ENCODE data around the gene FAM131C.
"Not testable (repeated sequence)": the region's sequence is repeated elsewhere in the genome, so short reads cannot be mapped to it uniquely, and the experiment has no call there.

FAM131C gene

GRCh38 chr1:16043950-16044349 lies 29.5 kb downstream of the FAM131C start:
- Histone ChIP-seq H3K27ac (ENCODE audit: low read length) (no peak overlapping the region), H3K27me3 (ENCODE audit: low read depth, low read length) (no peaks in the 10 kb centered on the region; the same call in 1 of the 2 replicates), H3K36me3 (replicated peaks; ENCODE audit: low read depth, low read length) (no peaks in the 10 kb centered on the region), H3K9me3 (ENCODE audit: insufficient read depth, low read length) (no peaks in the 10 kb centered on the region), H3K4me3 (ENCODE audit: low read length) (no peak overlapping the region), H3K4me1 (ENCODE audit: low read length) (no peaks in the 10 kb centered on the region), H3K4me2 (ENCODE audit: low read length) (no peak overlapping the region), H2AFZ (ENCODE audit: low read depth, low read length) (no peak overlapping the region), H3K9ac (ENCODE audit: low read length) (no peak overlapping the region), H4K20me1 (ENCODE audit: insufficient read depth, low read length) (no peaks in the 10 kb centered on the region), H3K79me2 (ENCODE audit: low read length) (no peaks in the 10 kb centered on the region)
- no peak for TF ChIP-seq EZH2phosphoT487 (IDR thresholded peaks at IDR 0.05; ENCODE audit: low read depth)
- TF ChIP-seq, protein P1, sequence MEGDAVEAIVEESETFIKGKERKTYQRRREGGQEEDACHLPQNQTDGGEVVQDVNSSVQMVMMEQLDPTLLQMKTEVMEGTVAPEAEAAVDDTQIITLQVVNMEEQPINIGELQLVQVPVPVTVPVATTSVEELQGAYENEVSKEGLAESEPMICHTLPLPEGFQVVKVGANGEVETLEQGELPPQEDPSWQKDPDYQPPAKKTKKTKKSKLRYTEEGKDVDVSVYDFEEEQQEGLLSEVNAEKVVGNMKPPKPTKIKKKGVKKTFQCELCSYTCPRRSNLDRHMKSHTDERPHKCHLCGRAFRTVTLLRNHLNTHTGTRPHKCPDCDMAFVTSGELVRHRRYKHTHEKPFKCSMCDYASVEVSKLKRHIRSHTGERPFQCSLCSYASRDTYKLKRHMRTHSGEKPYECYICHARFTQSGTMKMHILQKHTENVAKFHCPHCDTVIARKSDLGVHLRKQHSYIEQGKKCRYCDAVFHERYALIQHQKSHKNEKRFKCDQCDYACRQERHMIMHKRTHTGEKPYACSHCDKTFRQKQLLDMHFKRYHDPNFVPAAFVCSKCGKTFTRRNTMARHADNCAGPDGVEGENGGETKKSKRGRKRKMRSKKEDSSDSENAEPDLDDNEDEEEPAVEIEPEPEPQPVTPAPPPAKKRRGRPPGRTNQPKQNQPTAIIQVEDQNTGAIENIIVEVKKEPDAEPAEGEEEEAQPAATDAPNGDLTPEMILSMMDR (IDR thresholded peaks at IDR 0.05; ENCODE audit: low read depth, low read length): no peak

GRCh38 chr1:16043521-16043920 lies 29.9 kb downstream of the FAM131C start, which contains the start of gene CLCNKB:
Gene CLCNKB, plus strand, starts transcription at chr1:16043782. Its CDS starts 711 bp downstream, at chr1:16044493.
- H2AFZ ChIP-seq (ENCODE audit: low read depth, low read length): no peak within 1 kb of the TSS
- H3K27ac ChIP-seq (ENCODE audit: low read length): no peak within 1 kb of the TSS
- no peak within 1 kb of the TSS for H3K4me2 ChIP-seq (ENCODE audit: low read length)
- TF ChIP-seq, protein P1 (IDR thresholded peaks at IDR 0.05; ENCODE audit: low read depth, low read length): no peak
- TF ChIP-seq EZH2phosphoT487 (IDR thresholded peaks at IDR 0.05; ENCODE audit: low read depth): no peak
- H4K20me1 ChIP-seq (ENCODE audit: insufficient read depth, low read length): no peaks in the 10 kb centered on the region
- H3K27me3 ChIP-seq (ENCODE audit: low read depth, low read length): no peaks in the 10 kb centered on the region; the same call in 1 of the 2 replicates
- H3K4me1 ChIP-seq (ENCODE audit: low read length): no peaks in the 10 kb centered on the region
- no peaks in the 10 kb centered on the region for H3K9me3 ChIP-seq (ENCODE audit: insufficient read depth, low read length)
- no peaks in the 10 kb centered on the region for H3K36me3 ChIP-seq (replicated peaks; ENCODE audit: low read depth, low read length)
- H3K4me3 ChIP-seq (ENCODE audit: low read length): no peak within 1 kb of the TSS
- no peak within 1 kb of the TSS for H3K9ac ChIP-seq (ENCODE audit: low read length)
- H3K79me2 ChIP-seq (ENCODE audit: low read length): no peaks in the 10 kb centered on the region

DNA sequence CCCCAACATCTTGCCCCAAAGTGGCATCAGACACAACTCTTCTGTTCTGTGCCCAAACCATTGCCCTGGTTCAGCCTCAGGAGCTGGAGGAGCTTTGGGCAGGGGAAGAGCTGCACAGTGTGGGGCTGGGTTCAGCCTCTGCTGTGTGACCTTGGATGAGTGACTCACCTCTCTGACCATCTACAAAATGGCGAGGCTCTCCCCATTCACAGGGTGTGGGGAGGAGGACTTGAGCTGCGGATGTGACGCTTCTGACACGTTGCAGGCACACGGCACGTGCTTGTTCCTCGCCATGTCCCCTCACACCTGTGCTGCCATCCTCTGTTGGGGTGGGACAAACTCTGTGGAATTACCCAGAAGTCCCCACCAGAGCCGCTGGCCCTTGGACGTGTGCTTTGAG lies 30.8 kb downstream of the FAM131C start:
- H3K36me3 ChIP-seq (replicated peaks; ENCODE audit: low read depth, low read length); H3K79me2 ChIP-seq (ENCODE audit: low read length); H4K20me1 ChIP-seq (ENCODE audit: insufficient read depth, low read length); H3K4me3 ChIP-seq (ENCODE audit: low read length); H3K9me3 ChIP-seq (ENCODE audit: insufficient read depth, low read length); H3K27me3 ChIP-seq (ENCODE audit: low read depth, low read length); H3K4me1 ChIP-seq (ENCODE audit: low read length); H3K4me2 ChIP-seq (ENCODE audit: low read length); H3K9ac ChIP-seq (ENCODE audit: low read length); H2AFZ ChIP-seq (ENCODE audit: low read depth, low read length); H3K27ac ChIP-seq (ENCODE audit: low read length): not testable (repeated sequence)

- Histone ChIP-seq H3K27me3 (ENCODE audit: low read depth, low read length) (no peaks in the 10 kb centered on the region; the same call in 1 of the 2 replicates), H3K79me2 (ENCODE audit: low read length) (no peaks in the 10 kb centered on the region), H3K27ac (ENCODE audit: low read length) (no peak overlapping the region), H3K36me3 (replicated peaks; ENCODE audit: low read depth, low read length) (no peaks in the 10 kb centered on the region), H3K9me3 (ENCODE audit: insufficient read depth, low read length) (no peaks in the 10 kb centered on the region), H2AFZ (ENCODE audit: low read depth, low read length) (no peak overlapping the region), H4K20me1 (ENCODE audit: insufficient read depth, low read length) (no peaks in the 10 kb centered on the region), H3K4me1 (ENCODE audit: low read length) (no peaks in the 10 kb centered on the region), H3K4me2 (ENCODE audit: low read length) (no peak overlapping the region), H3K9ac (ENCODE audit: low read length) (no peak overlapping the region), H3K4me3 (ENCODE audit: low read length) (no peak overlapping the region)
- no peak for TF ChIP-seq EZH2phosphoT487 (IDR thresholded peaks at IDR 0.05; ENCODE audit: low read depth)
- TF ChIP-seq, protein P1 (IDR thresholded peaks at IDR 0.05; ENCODE audit: low read depth, low read length): peak; percentile 33
These were observed 31.4 kb downstream of the FAM131C start for GRCh38 chr1:16042096-16042495.

- H3K4me2 ChIP-seq (ENCODE audit: low read length): no peak overlapping the region
- no peaks in the 10 kb centered on the region for H3K36me3 ChIP-seq (replicated peaks; ENCODE audit: low read depth, low read length)
- no peaks in the 10 kb centered on the region for H4K20me1 ChIP-seq (ENCODE audit: insufficient read depth, low read length)
- no peaks in the 10 kb centered on the region for H3K4me1 ChIP-seq (ENCODE audit: low read length)
- no peak overlapping the region for H2AFZ ChIP-seq (ENCODE audit: low read depth, low read length)
- no peak overlapping the region for H3K27ac ChIP-seq (ENCODE audit: low read length)
- no peaks in the 10 kb centered on the region for H3K9me3 ChIP-seq (ENCODE audit: insufficient read depth, low read length)
- H3K79me2 ChIP-seq (ENCODE audit: low read length): no peaks in the 10 kb centered on the region
- H3K9ac ChIP-seq (ENCODE audit: low read length): no peak overlapping the region
- no peaks in the 10 kb centered on the region; the same call in 1 of the 2 replicates for H3K27me3 ChIP-seq (ENCODE audit: low read depth, low read length)
- TF ChIP-seq EZH2phosphoT487 (IDR thresholded peaks at IDR 0.05; ENCODE audit: low read depth): no peak
- TF ChIP-seq, protein P1 (IDR thresholded peaks at IDR 0.05; ENCODE audit: low read depth, low read length): no peak
- H3K4me3 ChIP-seq (ENCODE audit: low read length): no peak overlapping the region
These were observed 32.3 kb downstream of the FAM131C start for GRCh38 chr1:16041200-16041599.

DNA sequence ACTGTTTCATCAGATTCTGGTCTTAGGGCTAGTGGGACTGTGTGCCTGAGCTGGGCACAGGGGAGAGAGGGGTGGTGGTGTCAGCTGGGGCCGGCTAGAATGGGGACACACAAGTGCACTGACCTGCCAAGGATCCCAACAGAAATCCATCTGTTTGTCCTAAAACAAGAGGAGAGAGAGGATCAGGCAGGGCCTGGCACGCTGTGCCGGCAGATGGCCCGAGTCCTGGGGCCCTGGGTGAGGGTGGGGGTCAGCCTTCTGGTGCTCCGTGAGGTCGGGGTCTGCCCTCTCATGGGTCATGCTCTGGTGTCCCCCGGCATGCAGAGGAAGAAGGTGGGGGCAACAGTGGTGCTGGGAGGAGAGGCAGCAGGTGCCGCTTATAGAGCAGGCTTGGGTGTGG lies 33.6 kb downstream of the FAM131C start:
- H3K4me3 ChIP-seq (ENCODE audit: low read length); H3K9me3 ChIP-seq (ENCODE audit: insufficient read depth, low read length); H3K4me2 ChIP-seq (ENCODE audit: low read length); H3K79me2 ChIP-seq (ENCODE audit: low read length); H2AFZ ChIP-seq (ENCODE audit: low read depth, low read length); H3K27me3 ChIP-seq (ENCODE audit: low read depth, low read length); H3K36me3 ChIP-seq (replicated peaks; ENCODE audit: low read depth, low read length); H4K20me1 ChIP-seq (ENCODE audit: insufficient read depth, low read length); H3K4me1 ChIP-seq (ENCODE audit: low read length); H3K9ac ChIP-seq (ENCODE audit: low read length); H3K27ac ChIP-seq (ENCODE audit: low read length): not testable (repeated sequence)

Data from OCI-LY3 (cell line).